ENCODE results near the gene LCOR. TPM values are rescaled to one million over a fixed set of nuclear protein-coding genes. Genes with fewer than 3 reads are reported as not detected.
A peak's percentile ranks its signal among the peaks of the same experiment; 100 is the strongest.

Gene LCOR
- total and polyA plus RNA-seq, 2 experiments from 2014 or later: 9.1 to 14.8 TPM

DNA sequence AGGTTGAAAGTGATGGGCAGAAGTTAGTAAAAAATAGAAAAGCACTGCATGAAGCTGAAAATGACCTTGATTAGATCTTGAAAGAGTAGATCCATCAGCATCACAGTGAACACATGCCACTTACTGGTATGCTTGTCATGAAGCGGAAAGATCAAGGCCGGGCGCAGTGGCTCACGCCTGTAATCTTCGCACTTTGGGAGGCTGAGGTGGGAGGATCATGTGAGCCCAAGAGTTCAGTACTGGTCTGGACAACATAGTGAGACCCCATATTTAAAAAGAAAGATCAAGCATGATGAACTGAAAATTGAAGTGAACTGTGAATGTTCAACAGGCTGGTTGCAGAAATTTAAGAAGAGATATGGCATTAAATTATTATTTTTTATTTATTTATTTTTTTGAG is 18.0 kb downstream of the LCOR start:
- no peaks in the 10 kb centered on the region for H3K9me3 ChIP-seq (ENCODE audit: low read depth)
- no peak overlapping the region for H3K4me2 ChIP-seq (ENCODE audit: unreplicated experiment)
- H3K4me3 ChIP-seq: no peak overlapping the region
- peaks cover 46% of the 10 kb centered on the region for H3F3A ChIP-seq (ENCODE audit: insufficient read depth)
- no peaks in the 10 kb centered on the region for H3K9me2 ChIP-seq (ENCODE audit: insufficient read depth)
- peaks cover 33% of the 10 kb centered on the region for H3K4me1 ChIP-seq (ENCODE audit: insufficient read depth)
- in situ Hi-C loops (cut with MboI): no loop called here
- H3K27ac ChIP-seq: peak overlapping the region; percentile 84
- TF ChIP-seq EZH2phosphoT487 (IDR thresholded peaks at IDR 0.05; ENCODE audit: insufficient read depth, low read depth) (no peak), EZH2 (IDR thresholded peaks at IDR 0.05; ENCODE audit: insufficient read depth, poor library complexity, severe bottlenecking) (no peak)
- 94 to 98% methylated on average over 5 of the region's 5 CpGs for WGBS, 2 experiments (ENCODE audit: low coverage in 1 of 2, low lambda C conversion rate in 2 of 2, missing lambda C conversion rate in 2 of 2)
- DNase-seq: no peak
- H4K20me1 ChIP-seq (ENCODE audit: insufficient read depth): peaks cover 20% of the 10 kb centered on the region; the same call in 1 of the 2 replicates
- H3K36me3 ChIP-seq (ENCODE audit: low read depth): no peaks in the 10 kb centered on the region
- no peak overlapping the region for H2AFZ ChIP-seq
- H3K9ac ChIP-seq: 0 out of 2 replicates have a peak overlapping the region, but pooled peaks have one; percentile 35
- no peaks in the 10 kb centered on the region for H3K27me3 ChIP-seq (replicated peaks; ENCODE audit: insufficient read depth)
- peaks cover 93% of the 10 kb centered on the region for H3K79me2 ChIP-seq (ENCODE audit: insufficient read depth)

GRCh38 chr10:96850825-96851224 is 18.7 kb downstream of the LCOR start:
- Histone ChIP-seq H3K4me2 (ENCODE audit: unreplicated experiment) (peak overlapping the region; percentile 84), H3K4me3 (peak overlapping the region; percentile 47), H3K9me2 (ENCODE audit: insufficient read depth) (no peaks in the 10 kb centered on the region), H3F3A (ENCODE audit: insufficient read depth) (peaks cover 46% of the 10 kb centered on the region), H2AFZ (no peak overlapping the region), H3K36me3 (ENCODE audit: low read depth) (no peaks in the 10 kb centered on the region), H3K79me2 (ENCODE audit: insufficient read depth) (peaks cover 93% of the 10 kb centered on the region), H3K4me1 (ENCODE audit: insufficient read depth) (peaks cover 33% of the 10 kb centered on the region), H3K27me3 (replicated peaks; ENCODE audit: insufficient read depth) (no peaks in the 10 kb centered on the region), H3K9me3 (ENCODE audit: low read depth) (no peaks in the 10 kb centered on the region), H4K20me1 (ENCODE audit: insufficient read depth) (peaks cover 20% of the 10 kb centered on the region; the same call in 1 of the 2 replicates), H3K27ac (peak overlapping the region; percentile 86), H3K9ac (peak overlapping the region; percentile 67)
- DNase-seq: peak; percentile 96
- 0 to 7% methylated on average over 3 of the region's 3 CpGs for WGBS, 2 experiments (ENCODE audit: low coverage in 1 of 2, low lambda C conversion rate in 2 of 2, missing lambda C conversion rate in 2 of 2)
- in situ Hi-C loops (cut with MboI): no loop called here
- TF ChIP-seq EZH2 (IDR thresholded peaks at IDR 0.05; ENCODE audit: insufficient read depth, poor library complexity, severe bottlenecking) (no peak), EZH2phosphoT487 (IDR thresholded peaks at IDR 0.05; ENCODE audit: insufficient read depth, low read depth) (no peak)

GRCh38 chr10:96851281-96851680 is 19.2 kb downstream of the LCOR start:
- H3K27me3 ChIP-seq (replicated peaks; ENCODE audit: insufficient read depth): no peaks in the 10 kb centered on the region
- 8% methylated on average over 6 of the region's 6 CpGs for WGBS, 2 experiments (ENCODE audit: low coverage in 1 of 2, low lambda C conversion rate in 2 of 2, missing lambda C conversion rate in 2 of 2)
- DNase-seq: peak; percentile 54
- no peaks in the 10 kb centered on the region for H3K9me2 ChIP-seq (ENCODE audit: insufficient read depth)
- no peak for TF ChIP-seq EZH2 (IDR thresholded peaks at IDR 0.05; ENCODE audit: insufficient read depth, poor library complexity, severe bottlenecking)
- no peak for TF ChIP-seq EZH2phosphoT487 (IDR thresholded peaks at IDR 0.05; ENCODE audit: insufficient read depth, low read depth)
- peak overlapping the region; percentile 84 for H3K4me2 ChIP-seq (ENCODE audit: unreplicated experiment)
- H4K20me1 ChIP-seq (ENCODE audit: insufficient read depth): peaks cover 20% of the 10 kb centered on the region; the same call in 1 of the 2 replicates
- peak overlapping the region; percentile 47 for H3K4me3 ChIP-seq
- peaks cover 33% of the 10 kb centered on the region for H3K4me1 ChIP-seq (ENCODE audit: insufficient read depth)
- H3K9ac ChIP-seq: peak overlapping the region; percentile 67
- H3K9me3 ChIP-seq (ENCODE audit: low read depth): no peaks in the 10 kb centered on the region
- no peak overlapping the region for H2AFZ ChIP-seq
- peak overlapping the region; percentile 86 for H3K27ac ChIP-seq
- H3F3A ChIP-seq (ENCODE audit: insufficient read depth): peaks cover 46% of the 10 kb centered on the region
- no peaks in the 10 kb centered on the region for H3K36me3 ChIP-seq (ENCODE audit: low read depth)
- in situ Hi-C loops (cut with MboI): no loop called here
- H3K79me2 ChIP-seq (ENCODE audit: insufficient read depth): peaks cover 93% of the 10 kb centered on the region

DNA sequence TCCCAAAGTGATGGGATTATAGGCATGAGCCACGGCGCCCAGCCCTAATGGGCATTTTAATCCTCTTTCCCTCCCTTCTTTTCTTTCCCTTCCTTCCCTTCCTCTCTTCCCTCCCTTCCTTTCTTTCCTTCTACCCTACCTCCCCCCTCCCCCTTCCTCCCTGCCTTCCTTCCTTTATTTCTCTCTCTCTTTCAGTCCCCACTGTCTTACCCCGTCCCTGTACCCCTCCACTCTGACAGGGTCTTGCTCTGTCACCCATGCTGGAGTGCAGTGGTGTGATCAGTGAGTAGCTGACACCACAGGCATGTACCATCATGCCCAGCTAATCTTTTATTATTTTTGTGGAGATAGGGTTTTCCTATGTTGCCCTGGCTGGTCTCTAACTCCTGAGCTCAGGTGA is 24.2 kb downstream of the LCOR start:
- no peak for DNase-seq
- H3K9me2 ChIP-seq (ENCODE audit: insufficient read depth): no peaks in the 10 kb centered on the region
- H3K9ac ChIP-seq: no peak overlapping the region
- no peak overlapping the region for H3K4me3 ChIP-seq
- peaks cover 27% of the 10 kb centered on the region; the same call in 1 of the 2 replicates for H4K20me1 ChIP-seq (ENCODE audit: insufficient read depth)
- H3F3A ChIP-seq (ENCODE audit: insufficient read depth): peaks cover 27% of the 10 kb centered on the region
- 87 to 89% methylated on average over 3 of the region's 3 CpGs for WGBS, 2 experiments (ENCODE audit: low coverage in 1 of 2, low lambda C conversion rate in 2 of 2, missing lambda C conversion rate in 2 of 2)
- in situ Hi-C loops (cut with MboI): no loop called here
- H3K27ac ChIP-seq: no peak overlapping the region
- no peaks in the 10 kb centered on the region for H3K27me3 ChIP-seq (replicated peaks; ENCODE audit: insufficient read depth)
- no peak overlapping the region for H2AFZ ChIP-seq
- no peak overlapping the region for H3K4me2 ChIP-seq (ENCODE audit: unreplicated experiment)
- H3K79me2 ChIP-seq (ENCODE audit: insufficient read depth): peaks cover 100% of the 10 kb centered on the region
- H3K36me3 ChIP-seq (ENCODE audit: low read depth): peaks cover under 1% of the 10 kb centered on the region; the same call in 1 of the 2 replicates
- H3K9me3 ChIP-seq (ENCODE audit: low read depth): no peaks in the 10 kb centered on the region
- TF ChIP-seq EZH2phosphoT487 (IDR thresholded peaks at IDR 0.05; ENCODE audit: insufficient read depth, low read depth): no peak
- no peak for TF ChIP-seq EZH2 (IDR thresholded peaks at IDR 0.05; ENCODE audit: insufficient read depth, poor library complexity, severe bottlenecking)
- peaks cover 24% of the 10 kb centered on the region for H3K4me1 ChIP-seq (ENCODE audit: insufficient read depth)

Measured in GM23248 (cell line).